IMR-90 (cell line): Measurements from ENCODE around the gene MRPS24. TPM values are rescaled to one million over a fixed set of nuclear protein-coding genes. Genes with fewer than 3 reads are reported as not detected.

Experiments
- ATAC-seq: fragments of 200-7000 bp; cut with Tn5 transposase; 2 replicates; pipeline ENCODE4 v1.9.1; 2020; ENCODE audit warnings: low read depth, mild to moderate bottlenecking, moderate library complexity
- BruUV-seq: library from RNA; stranded (reverse); fragments of 400-500 nt; replicated peaks from 2 replicates; lab custom pipeline; 2021; lab: Mats Ljungman, UMichigan
- CTCF ChIA-PET: fragments of 300-600 bp; formaldehyde crosslinking; extraction: SDS; loops from one replicate; lab custom pipeline; 2021; ENCODE audit warnings: antibody characterized with exemption; lab: Yijun Ruan, JAX
- POLR2A ChIA-PET: fragments of 300-600 bp; sonication (Branson Sonifier 250); formaldehyde crosslinking; loops from one replicate; lab custom pipeline; 2022; ENCODE audit warnings: antibody characterized with exemption; ENCODE audit not compliant: unreplicated experiment; lab: Charles Lee
- DNase-seq: peaks from one replicate; pipeline ENCODE4 v3.0.0; 2013
- H2AFZ ChIP-seq: replicated peaks from 2 replicates; pipeline ENCODE3; 2013; ENCODE audit warnings: low read length, mild to moderate bottlenecking; ENCODE audit not compliant: poor library complexity
- H2AK5ac ChIP-seq: 2 replicates; pipeline ENCODE4 v1.6.1; 2013; ENCODE audit warnings: low read depth, low read length, inconsistent platforms
- H2AK9ac ChIP-seq: replicated peaks from 2 replicates; pipeline ENCODE3; 2013; ENCODE audit warnings: mild to moderate bottlenecking, low read depth, low read length, moderate library complexity; ENCODE audit not compliant: poor library complexity
- H2BK120ac ChIP-seq: 2 replicates; pipeline ENCODE4 v1.6.1; 2013; ENCODE audit warnings: low read depth, low read length, inconsistent platforms
- H2BK15ac ChIP-seq: 3 replicates; pipeline ENCODE4 v1.6.1; 2013; ENCODE audit warnings: low read depth, low read length, inconsistent platforms
- H2BK20ac ChIP-seq: 2 replicates; pipeline ENCODE4 v1.6.1; 2013; ENCODE audit warnings: low read depth, mild to moderate bottlenecking, inconsistent platforms, low read length, moderate library complexity
- H2BK5ac ChIP-seq: 2 replicates; pipeline ENCODE4 v1.6.1; 2013; ENCODE audit warnings: mild to moderate bottlenecking, low read depth, low read length, inconsistent platforms; ENCODE audit not compliant: poor library complexity, severe bottlenecking
- H3K14ac ChIP-seq: replicated peaks from 2 replicates; pipeline ENCODE4 v1.6.1; 2013; ENCODE audit warnings: low read depth, low read length, inconsistent platforms
- H3K18ac ChIP-seq: 2 replicates; pipeline ENCODE4 v1.6.1; 2013; ENCODE audit warnings: low read depth, low read length, control low read depth
- H3K23ac ChIP-seq: 2 replicates; pipeline ENCODE4 v1.6.1; 2013; ENCODE audit warnings: low read depth, low read length, inconsistent platforms
- H3K27ac ChIP-seq: 2 replicates; pipeline ENCODE4 v1.5.1; 2013; ENCODE audit warnings: mild to moderate bottlenecking, control low read depth, low read length; ENCODE audit not compliant: insufficient read depth
- H3K27me3 ChIP-seq: 2 replicates; pipeline ENCODE4 v1.6.1; 2013; ENCODE audit warnings: low read length; ENCODE audit not compliant: control insufficient read depth, insufficient read depth
- H3K36me3 ChIP-seq: 2 replicates; pipeline ENCODE4 v1.6.1; 2013; ENCODE audit warnings: low read length, mixed read lengths; ENCODE audit not compliant: control insufficient read depth, insufficient read depth
- H3K4ac ChIP-seq: 2 replicates; pipeline ENCODE4 v1.6.1; 2013; ENCODE audit warnings: low read depth, low read length, inconsistent platforms
- H3K4me1 ChIP-seq: 2 replicates; pipeline ENCODE4 v1.6.1; 2013; ENCODE audit warnings: low read length, mixed read lengths; ENCODE audit not compliant: control insufficient read depth, insufficient read depth
- H3K4me2 ChIP-seq: 2 replicates; pipeline ENCODE4 v1.6.1; 2013; ENCODE audit warnings: low read depth, mild to moderate bottlenecking, control low read depth, low read length, moderate library complexity
- H3K4me3 ChIP-seq: 2 replicates; pipeline ENCODE4 v1.5.1; 2013; ENCODE audit warnings: low read depth, mild to moderate bottlenecking, control low read depth, low read length, moderate library complexity; ENCODE audit not compliant: insufficient read depth
- H3K56ac ChIP-seq: 2 replicates; pipeline ENCODE4 v1.6.1; 2013; ENCODE audit warnings: low read length, inconsistent platforms; ENCODE audit not compliant: insufficient read depth; ENCODE audit errors: extremely low read depth
- H3K79me1 ChIP-seq, 2 experiments: 2 replicates each; pipeline ENCODE4 v1.6.1; 2013; ENCODE audit warnings: low read length in 2 of 2, inconsistent platforms in 1 of 2, low read depth in 1 of 2
- H3K9ac ChIP-seq: 2 replicates; pipeline ENCODE4 v1.6.1; 2013; ENCODE audit warnings: low read depth, low read length, control low read depth
- H3K9me1 ChIP-seq: 2 replicates; pipeline ENCODE4 v1.6.1; 2013; ENCODE audit warnings: low read length, inconsistent platforms; ENCODE audit not compliant: insufficient read depth
- H3K9me3 ChIP-seq: 2 replicates; pipeline ENCODE4 v1.6.1; 2013; ENCODE audit warnings: low read length; ENCODE audit not compliant: control insufficient read depth, insufficient read depth
- H4K20me1 ChIP-seq: 2 replicates; pipeline ENCODE4 v1.6.1; 2013; ENCODE audit warnings: low read length, inconsistent platforms; ENCODE audit not compliant: insufficient read depth
- H4K5ac ChIP-seq: 2 replicates; pipeline ENCODE4 v1.6.1; 2013; ENCODE audit warnings: mild to moderate bottlenecking, low read depth, low read length, control low read depth
- H4K8ac ChIP-seq, 2 experiments: 2 replicates each; pipeline ENCODE4 v1.6.1; 2013; ENCODE audit warnings: low read depth in 2 of 2, low read length in 2 of 2, control low read depth in 1 of 2, inconsistent platforms in 1 of 2
- H4K91ac ChIP-seq: 2 replicates; pipeline ENCODE4 v1.6.1; 2013; ENCODE audit warnings: low read depth, low read length, inconsistent platforms; ENCODE audit not compliant: insufficient read depth
- BHLHE40 ChIP-seq: fragments of 150-350 bp; IDR thresholded peaks from 2 replicates; pipeline ENCODE4 v1.6.1; 2016; ENCODE audit warnings: mild to moderate bottlenecking, low read depth, low read length
- CEBPB ChIP-seq: IDR thresholded peaks from 2 replicates; pipeline ENCODE4 v1.6.1; 2012; ENCODE audit warnings: low read depth, low read length, improper control_type of control experiment
- CHD1 ChIP-seq: IDR thresholded peaks from 2 replicates; pipeline ENCODE4 v1.6.1; 2012; ENCODE audit warnings: low read depth, low read length, improper control_type of control experiment
- FOS ChIP-seq: fragments of 150-350 bp; IDR thresholded peaks from 2 replicates; pipeline ENCODE4 v1.6.1; 2016; ENCODE audit warnings: low read depth, low read length
- MAFK ChIP-seq: IDR thresholded peaks from 2 replicates; pipeline ENCODE4 v1.6.1; 2012; ENCODE audit warnings: low read depth, low read length, improper control_type of control experiment
- MAZ ChIP-seq: IDR thresholded peaks from 2 replicates; pipeline ENCODE4 v1.6.1; 2012; ENCODE audit warnings: low read depth, mild to moderate bottlenecking, low read length, improper control_type of control experiment, moderate library complexity, borderline replicate concordance
- MXI1 ChIP-seq: IDR thresholded peaks from 2 replicates; pipeline ENCODE4 v1.6.1; 2012; ENCODE audit warnings: low read depth, mild to moderate bottlenecking, low read length, moderate library complexity, borderline replicate concordance
- NFE2L2 ChIP-seq: fragments of 150-350 bp; IDR thresholded peaks from 2 replicates; pipeline ENCODE4 v1.6.1; 2016; ENCODE audit warnings: low read depth, mild to moderate bottlenecking, low read length
- POLR2A ChIP-seq: IDR thresholded peaks from 2 replicates; pipeline ENCODE4 v1.6.1; 2012; ENCODE audit warnings: mild to moderate bottlenecking, low read depth, low read length
- RAD21 ChIP-seq: IDR thresholded peaks from 2 replicates; pipeline ENCODE4 v1.6.1; 2012; ENCODE audit warnings: low read length, improper control_type of control experiment
- RCOR1 ChIP-seq: IDR thresholded peaks from 2 replicates; pipeline ENCODE4 v1.6.1; 2012; ENCODE audit warnings: mild to moderate bottlenecking, low read length, improper control_type of control experiment; ENCODE audit not compliant: insufficient replicate concordance
- RFX5 ChIP-seq: IDR thresholded peaks from 2 replicates; pipeline ENCODE4 v1.8.0; 2012; ENCODE audit warnings: low read depth, mild to moderate bottlenecking, low read length, moderate library complexity
- SMC3 ChIP-seq: fragments of 150-350 bp; IDR thresholded peaks from 2 replicates; pipeline ENCODE4 v1.6.1; 2016; ENCODE audit warnings: low read depth, mild to moderate bottlenecking, antibody characterized with exemption, low read length, moderate library complexity
- USF2 ChIP-seq: fragments of 150-350 bp; IDR thresholded peaks from 2 replicates; pipeline ENCODE4 v1.6.1; 2017; ENCODE audit warnings: mild to moderate bottlenecking, antibody characterized with exemption, low read length, low read depth
- WGBS, 2 experiments: methylation state at CpG; one replicate each; pipeline versions ENCODE4 v1.1.5 to v1.1.7; 2013; ENCODE audit warnings: missing lambda C conversion rate in 2 of 2; ENCODE audit not compliant: insufficient read length in 1 of 2; ENCODE audit errors: extremely low coverage in 2 of 2; 5-methylcytosine and 5-hydroxymethylcytosine counted together
- dilution Hi-C: fragments of 300-500 bp; cut with HindIII; formaldehyde crosslinking; loops from one replicate; pipeline ENCODE4 v1.14.3; 2018; ENCODE audit warnings: low sequenced_read_pairs; ENCODE audit not compliant: unreplicated experiment
- in situ Hi-C: fragments of 300-500 bp; cut with MboI; formaldehyde crosslinking; loops from 3 replicates; pipeline ENCODE4 v1.14.3; 2019; ENCODE audit warnings: low sequenced_read_pairs, inconsistent platforms, mixed read lengths
- intact Hi-C: fragments of 100-400 bp; cut with micrococcal nuclease; formaldehyde crosslinking; loops from 2 replicates; pipeline ENCODE4 v1.10.0; 2022
- polyA plus RNA-seq, 3 experiments: library from polyadenylated mRNA; depleted of rRNA; stranded (reverse); fragments of >200 nt; gene quantifications; 2 replicates each; pipeline ENCODE4 v1.2.3, GENCODE V29; 2012; ENCODE audit warnings: low replicate concordance in 1 of 3
- total RNA-seq: library from RNA; depleted of rRNA; stranded (reverse); fragments of >200 nt; gene quantifications from 2 replicates; pipeline ENCODE4 v1.2.3, GENCODE V29; 2012
- TF ChIP-seq, protein P1 (sequence below): fragments of 150-350 bp; IDR thresholded peaks from 2 replicates; pipeline ENCODE4 v1.6.1; 2016; ENCODE audit warnings: low read depth, mild to moderate bottlenecking, low read length, moderate library complexity, borderline replicate concordance
- TF ChIP-seq, protein P2 (sequence below): conservative IDR thresholded peaks from 2 replicates; pipeline ENCODE4 v1.5.1; 2012; ENCODE audit warnings: mild to moderate bottlenecking, low read depth, low read length, improper control_type of control experiment

MRPS24 gene
- total and polyA plus RNA-seq, 2 of the 4 experiments (the other 2 are of a cell fraction): 151 to 266 TPM

GRCh38 chr7:43844662-43845061 lies 24.7 kb downstream of the MRPS24 start:
- WGBS, 2 experiments: no CpG with 5 or more reads among the region's 2 CpGs
- H3K23ac ChIP-seq: no peak overlapping the region; the same call in 1 of the 2 replicates
- no peak for DNase-seq
- no peak overlapping the region for H4K91ac ChIP-seq
- no peaks in the 10 kb centered on the region for H3K79me1 ChIP-seq
- no peak overlapping the region for H3K27ac ChIP-seq
- no peaks in the 10 kb centered on the region for H3K27me3 ChIP-seq
- H3K56ac ChIP-seq: no peak overlapping the region
- no peak overlapping the region for H3K4ac ChIP-seq
- ChIA-PET POLR2A (no interaction called here), CTCF (no interaction called here)
- no peak for ATAC-seq
- no peak overlapping the region for H3K4me3 ChIP-seq
- H2BK120ac ChIP-seq: no peak overlapping the region
- H4K20me1 ChIP-seq: no peaks in the 10 kb centered on the region
- in situ Hi-C loops: loop anchor here (25.0 kb wide), 1 partner anchor 907 kb away; the partner anchor contains the start of genes MRPL32 and PSMA2
- no peak overlapping the region for H2BK15ac ChIP-seq
- H3K36me3 ChIP-seq: no peaks in the 10 kb centered on the region
- H4K8ac ChIP-seq: no peak overlapping the region
- H2AK5ac ChIP-seq: no peak overlapping the region
- no TSS peak for BruUV-seq
- dilution Hi-C loops: no loop called here
- H4K5ac ChIP-seq: no peak overlapping the region
- no peak overlapping the region for H3K18ac ChIP-seq
- no peak overlapping the region for H2BK20ac ChIP-seq
- no peaks in the 10 kb centered on the region for H3K9me1 ChIP-seq
- no peak overlapping the region for H2AK9ac ChIP-seq
- H3K14ac ChIP-seq: no peak overlapping the region
- H3K4me2 ChIP-seq: no peak overlapping the region
- intact Hi-C loops: no loop called here
- TF ChIP-seq RAD21 (no peak), MXI1 (no peak), NFE2L2 (no peak), CHD1 (no peak), FOS (no peak), CEBPB (no peak), POLR2A (no peak), MAFK (no peak), BHLHE40 (no peak), RCOR1 (no peak), RFX5 (no peak), MAZ (no peak), SMC3 (no peak), USF2 (no peak)
- TF ChIP-seq, protein P1, sequence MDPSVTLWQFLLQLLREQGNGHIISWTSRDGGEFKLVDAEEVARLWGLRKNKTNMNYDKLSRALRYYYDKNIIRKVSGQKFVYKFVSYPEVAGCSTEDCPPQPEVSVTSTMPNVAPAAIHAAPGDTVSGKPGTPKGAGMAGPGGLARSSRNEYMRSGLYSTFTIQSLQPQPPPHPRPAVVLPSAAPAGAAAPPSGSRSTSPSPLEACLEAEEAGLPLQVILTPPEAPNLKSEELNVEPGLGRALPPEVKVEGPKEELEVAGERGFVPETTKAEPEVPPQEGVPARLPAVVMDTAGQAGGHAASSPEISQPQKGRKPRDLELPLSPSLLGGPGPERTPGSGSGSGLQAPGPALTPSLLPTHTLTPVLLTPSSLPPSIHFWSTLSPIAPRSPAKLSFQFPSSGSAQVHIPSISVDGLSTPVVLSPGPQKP: no peak
- TF ChIP-seq, protein P2, sequence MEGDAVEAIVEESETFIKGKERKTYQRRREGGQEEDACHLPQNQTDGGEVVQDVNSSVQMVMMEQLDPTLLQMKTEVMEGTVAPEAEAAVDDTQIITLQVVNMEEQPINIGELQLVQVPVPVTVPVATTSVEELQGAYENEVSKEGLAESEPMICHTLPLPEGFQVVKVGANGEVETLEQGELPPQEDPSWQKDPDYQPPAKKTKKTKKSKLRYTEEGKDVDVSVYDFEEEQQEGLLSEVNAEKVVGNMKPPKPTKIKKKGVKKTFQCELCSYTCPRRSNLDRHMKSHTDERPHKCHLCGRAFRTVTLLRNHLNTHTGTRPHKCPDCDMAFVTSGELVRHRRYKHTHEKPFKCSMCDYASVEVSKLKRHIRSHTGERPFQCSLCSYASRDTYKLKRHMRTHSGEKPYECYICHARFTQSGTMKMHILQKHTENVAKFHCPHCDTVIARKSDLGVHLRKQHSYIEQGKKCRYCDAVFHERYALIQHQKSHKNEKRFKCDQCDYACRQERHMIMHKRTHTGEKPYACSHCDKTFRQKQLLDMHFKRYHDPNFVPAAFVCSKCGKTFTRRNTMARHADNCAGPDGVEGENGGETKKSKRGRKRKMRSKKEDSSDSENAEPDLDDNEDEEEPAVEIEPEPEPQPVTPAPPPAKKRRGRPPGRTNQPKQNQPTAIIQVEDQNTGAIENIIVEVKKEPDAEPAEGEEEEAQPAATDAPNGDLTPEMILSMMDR: no peak
- no peak overlapping the region for H3K9ac ChIP-seq
- H2AFZ ChIP-seq: no peak overlapping the region
- H3K9me3 ChIP-seq: no peaks in the 10 kb centered on the region
- H2BK5ac ChIP-seq: no peak overlapping the region
- no peaks in the 10 kb centered on the region for H3K4me1 ChIP-seq
